NCI-H774 (cell line): Measurements from ENCODE around the gene RTL10.

Experiments
- DNase-seq: peaks from one replicate; lab custom pipeline; 2025; lab: John Stamatoyannopoulos, UW

Gene RTL10

GRCh38 chr22:19808873-19809478 is 45.7 kb downstream of the RTL10 start:
- no peak for DNase-seq

DNA sequence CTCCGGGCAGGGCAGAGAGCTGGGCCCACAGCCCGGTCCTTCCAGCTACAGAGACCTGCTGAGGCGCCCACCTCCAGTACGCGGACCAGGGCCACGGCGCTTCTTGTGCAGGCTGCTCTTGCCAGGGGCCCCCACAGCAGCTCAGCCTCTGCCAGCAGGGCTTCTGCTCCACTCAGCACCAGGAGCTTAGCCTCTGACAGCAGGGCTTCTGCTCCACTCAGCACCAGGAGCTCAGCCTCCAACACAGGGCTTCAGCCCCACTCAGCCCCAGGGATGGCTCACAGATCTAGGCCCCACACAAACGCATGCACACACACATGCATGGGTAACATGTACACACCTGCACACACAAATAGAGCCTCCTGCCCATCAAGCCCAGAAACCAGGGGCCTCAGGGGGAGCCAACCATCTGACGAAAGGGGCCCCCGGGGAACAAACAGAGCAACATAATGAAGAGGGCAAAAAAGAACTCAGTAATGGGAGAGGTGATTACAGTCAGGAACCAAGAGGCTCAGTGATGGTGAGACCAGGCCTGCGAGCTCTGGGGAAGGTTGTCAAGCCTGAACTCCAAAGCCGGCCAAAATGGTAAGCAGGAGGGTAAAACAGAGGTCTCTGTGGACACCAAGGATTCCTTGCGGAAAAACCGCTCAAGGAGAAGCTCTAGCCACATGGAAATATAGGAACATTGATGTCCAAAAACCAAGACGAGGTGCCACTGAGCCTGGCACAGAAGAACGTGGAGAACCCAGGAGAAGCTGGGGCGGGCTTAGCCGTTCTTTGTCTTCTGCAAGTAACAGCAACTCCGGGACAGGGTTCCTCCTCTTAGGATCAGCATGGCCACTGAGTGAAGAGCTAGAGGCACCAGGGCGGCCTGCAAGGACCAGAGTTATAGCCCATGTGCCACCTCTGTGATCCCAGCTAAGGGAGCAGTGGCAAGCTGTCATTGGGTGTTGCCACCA is 46.5 kb downstream of the RTL10 start:
- DNase-seq, result no peak

GRCh38 chr22:19807161-19807913 is 47.3 kb downstream of the RTL10 start:
- DNase-seq, result no peak

DNA sequence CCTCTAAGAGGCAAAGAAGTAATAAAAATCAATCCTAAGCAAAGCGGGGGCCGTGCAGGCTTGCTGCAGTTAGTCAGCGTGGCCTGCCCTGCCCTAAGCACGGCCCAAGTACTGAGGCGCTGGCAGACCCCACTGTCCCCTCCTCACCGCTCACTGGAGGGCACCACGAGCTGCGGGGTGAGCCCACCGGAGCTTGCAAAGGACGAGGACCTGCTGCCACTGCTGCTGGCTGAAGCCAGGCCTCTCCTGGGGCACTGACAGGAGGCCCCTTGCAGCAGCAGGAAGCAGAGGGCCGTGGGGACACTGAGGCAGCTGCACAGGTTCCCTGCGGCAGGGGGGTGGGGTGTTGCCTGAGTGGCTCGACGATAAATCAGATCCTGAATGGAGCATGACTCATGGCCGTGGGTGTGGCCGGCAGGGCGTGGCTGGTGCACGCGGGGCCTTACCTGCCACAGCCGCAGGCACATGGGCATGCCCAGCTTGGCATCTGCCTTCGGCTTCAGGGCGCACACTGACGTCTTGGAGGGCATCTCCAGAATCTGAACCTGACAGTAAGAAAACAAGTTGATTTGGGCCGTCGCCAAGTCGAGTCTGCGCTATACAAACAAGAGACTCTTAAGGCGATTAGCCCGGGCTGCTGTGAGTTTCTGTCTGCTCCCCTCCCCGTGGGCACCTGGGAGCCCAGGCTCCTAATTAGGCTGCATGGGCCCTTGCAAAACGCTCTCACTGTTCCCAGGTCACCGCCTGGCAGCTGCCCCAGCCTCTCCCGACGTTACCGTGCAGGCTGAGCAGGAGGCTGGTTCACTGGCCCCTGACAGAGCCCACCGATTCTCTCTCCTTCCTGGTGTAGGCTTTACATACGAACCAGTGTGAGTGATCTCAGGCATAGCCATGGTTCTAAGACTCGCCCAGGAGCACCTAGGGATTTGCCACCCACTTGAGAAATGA is 48.2 kb downstream of the RTL10 start:
- DNase-seq, result no peak

- DNase-seq, result no peak
Measured at GRCh38 chr22:19805821-19806212, 48.9 kb downstream of the RTL10 start.
